Measurements from ENCODE around the gene SURF2.

- TF ChIP-seq CTCF (conservative IDR thresholded peaks at IDR 0.05; ENCODE audit: low read length): no peak
- no peak for TF ChIP-seq EZH2phosphoT487 (IDR thresholded peaks at IDR 0.05; ENCODE audit: borderline replicate concordance, low read depth, low read length)
These were observed 33.6 kb upstream of the SURF2 start for GRCh38 chr9:133322701-133323100.
